GM21526 (cell line): ENCODE data around the gene P3H1.
"Not testable (repeated sequence)": the region's sequence is repeated elsewhere in the genome, so short reads cannot be mapped to it uniquely, and the experiment has no call there.

Source experiments
- ATAC-seq: cut with Tn5 transposase; IDR thresholded peaks from one replicate; pipeline ENCODE4 v1.9.1; 2021; ENCODE audit warnings: moderate library complexity; ENCODE audit not compliant: unreplicated experiment, low FRiP score

P3H1 gene, protein sequence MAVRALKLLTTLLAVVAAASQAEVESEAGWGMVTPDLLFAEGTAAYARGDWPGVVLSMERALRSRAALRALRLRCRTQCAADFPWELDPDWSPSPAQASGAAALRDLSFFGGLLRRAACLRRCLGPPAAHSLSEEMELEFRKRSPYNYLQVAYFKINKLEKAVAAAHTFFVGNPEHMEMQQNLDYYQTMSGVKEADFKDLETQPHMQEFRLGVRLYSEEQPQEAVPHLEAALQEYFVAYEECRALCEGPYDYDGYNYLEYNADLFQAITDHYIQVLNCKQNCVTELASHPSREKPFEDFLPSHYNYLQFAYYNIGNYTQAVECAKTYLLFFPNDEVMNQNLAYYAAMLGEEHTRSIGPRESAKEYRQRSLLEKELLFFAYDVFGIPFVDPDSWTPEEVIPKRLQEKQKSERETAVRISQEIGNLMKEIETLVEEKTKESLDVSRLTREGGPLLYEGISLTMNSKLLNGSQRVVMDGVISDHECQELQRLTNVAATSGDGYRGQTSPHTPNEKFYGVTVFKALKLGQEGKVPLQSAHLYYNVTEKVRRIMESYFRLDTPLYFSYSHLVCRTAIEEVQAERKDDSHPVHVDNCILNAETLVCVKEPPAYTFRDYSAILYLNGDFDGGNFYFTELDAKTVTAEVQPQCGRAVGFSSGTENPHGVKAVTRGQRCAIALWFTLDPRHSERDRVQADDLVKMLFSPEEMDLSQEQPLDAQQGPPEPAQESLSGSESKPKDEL

DNA sequence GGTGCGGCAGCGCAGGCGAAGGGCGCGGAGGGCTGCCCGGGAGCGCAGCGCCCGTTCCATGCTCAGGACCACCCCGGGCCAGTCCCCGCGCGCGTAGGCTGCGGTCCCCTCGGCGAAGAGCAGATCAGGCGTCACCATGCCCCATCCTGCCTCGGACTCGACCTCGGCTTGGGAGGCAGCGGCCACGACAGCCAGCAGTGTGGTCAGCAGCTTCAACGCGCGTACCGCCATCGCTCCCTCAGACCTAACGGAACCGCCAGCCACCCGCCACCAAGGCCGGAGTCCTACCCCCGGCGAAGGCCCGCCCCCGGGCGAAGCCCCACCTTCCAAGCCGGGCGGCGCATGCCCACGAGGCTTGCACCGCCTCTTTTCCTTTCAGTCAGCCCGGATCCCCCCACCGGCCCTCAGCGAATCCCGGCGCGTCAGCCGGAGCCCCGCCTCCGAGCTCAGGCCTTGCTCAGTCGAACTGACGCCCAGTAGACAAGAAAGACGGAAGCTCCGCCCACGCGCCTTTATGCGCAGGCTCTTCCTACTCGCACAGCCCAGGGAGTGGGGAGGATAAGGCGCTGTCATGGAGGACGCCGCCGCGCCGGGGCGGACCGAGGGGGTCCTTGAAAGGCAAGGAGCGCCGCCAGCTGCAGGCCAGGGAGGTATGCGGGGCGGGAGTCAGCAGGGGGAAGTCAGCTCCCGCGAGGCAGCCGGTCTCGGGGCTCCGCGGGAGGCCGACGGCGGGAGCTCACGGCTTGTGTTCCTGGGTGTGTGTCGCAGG is at the start of gene P3H1, which contains the start of gene C1orf50:
Gene P3H1, minus strand, starts transcription at position 288 of the 769 bp plus-strand sequence. Its CDS starts 57 bp downstream, at position 231.
Gene C1orf50, plus strand, starts transcription at position 509 of the 769 bp plus-strand sequence. Its CDS starts 63 bp downstream, at position 572.
- peak; percentile 82 for ATAC-seq

DNA sequence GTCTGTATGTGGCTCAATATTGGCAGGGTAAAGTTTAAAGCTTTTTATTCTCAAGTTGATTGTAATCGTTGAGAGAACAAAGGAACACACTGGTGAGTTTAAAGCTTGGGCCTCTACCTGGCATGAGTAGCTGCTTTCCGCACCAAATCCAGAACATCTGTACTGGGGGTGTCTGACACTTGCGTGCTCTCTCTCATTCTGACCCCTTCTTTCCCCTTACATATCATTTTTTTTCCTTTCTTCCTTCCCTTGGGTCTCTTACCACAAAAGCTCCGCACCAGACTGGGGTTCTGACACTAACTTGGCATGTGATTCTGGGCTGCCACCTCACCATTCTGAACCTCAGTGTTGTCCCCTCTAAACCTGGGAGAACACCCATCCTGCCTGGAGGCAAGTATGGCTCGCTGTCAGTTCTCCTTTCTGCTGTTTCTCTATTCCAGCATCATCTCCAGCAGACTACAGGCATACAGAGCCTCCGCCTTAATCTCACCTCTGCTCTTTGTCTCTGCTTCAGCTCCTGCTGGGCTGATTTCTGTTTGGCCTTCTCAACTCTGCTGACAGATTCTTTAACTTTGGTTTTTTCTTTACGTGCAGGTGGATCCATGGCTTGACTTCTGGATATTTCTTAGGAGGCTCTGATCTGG is 49.2 kb upstream of the P3H1 start:
- peak; percentile 14 for ATAC-seq

GRCh38 chr1:42814815-42815214 is 48.0 kb upstream of the P3H1 start:
- not testable (repeated sequence) for ATAC-seq

- no peak for ATAC-seq
Measured at GRCh38 chr1:42807056-42807668, 40.3 kb upstream of the P3H1 start.

- ATAC-seq, result no peak
Measured at GRCh38 chr1:42806593-42806992, 39.8 kb upstream of the P3H1 start.

DNA sequence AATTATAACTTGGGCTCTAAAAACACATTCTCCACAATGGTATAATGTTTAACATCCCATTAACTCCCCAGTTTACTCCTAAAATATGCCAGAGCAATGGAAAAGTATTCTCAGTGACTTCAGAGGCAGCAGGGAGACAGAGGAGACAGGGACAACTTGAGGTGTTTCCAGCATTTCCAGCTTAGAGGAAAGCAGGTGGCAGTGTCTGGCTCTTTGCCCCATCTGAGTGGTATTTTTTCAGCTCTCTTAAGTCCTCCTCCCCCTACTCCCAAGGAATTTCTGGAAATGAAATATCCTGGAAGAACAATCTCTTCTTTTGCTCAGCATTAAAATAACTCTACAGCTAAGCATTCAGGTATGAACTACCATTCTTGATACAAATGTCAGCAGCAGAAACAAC is 39.3 kb upstream of the P3H1 start:
- no peak for ATAC-seq

DNA sequence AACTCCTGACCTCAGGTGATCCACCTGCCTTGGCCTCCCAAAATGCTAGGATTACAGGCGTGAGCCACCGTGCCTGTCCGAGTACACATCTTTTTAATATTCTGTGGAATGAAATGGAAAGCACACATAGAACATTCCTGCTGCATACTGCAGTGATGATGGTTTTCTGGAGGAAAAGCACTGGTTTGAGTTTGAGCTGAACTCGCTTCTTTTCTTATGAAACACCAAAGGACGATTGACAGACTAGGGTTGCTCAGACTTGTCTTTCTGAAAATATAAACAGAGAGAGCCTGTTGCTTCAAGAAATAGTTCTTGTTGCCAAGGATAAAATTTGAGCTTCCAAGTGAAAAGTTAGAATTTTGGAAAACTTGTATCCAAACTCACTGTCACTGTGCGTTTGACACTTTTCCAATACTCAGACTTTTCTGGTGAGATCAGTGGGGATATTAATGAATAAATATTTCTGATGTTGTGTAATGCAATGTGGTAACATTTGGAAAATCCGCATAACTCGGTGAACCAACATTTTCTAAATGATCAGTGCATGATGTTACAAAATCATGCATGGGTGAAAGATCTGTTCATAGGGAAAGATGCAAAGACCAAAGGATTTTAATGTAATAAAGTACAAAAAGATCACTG is 35.1 kb upstream of the P3H1 start:
- no peak for ATAC-seq

GRCh38 chr1:42797979-42798378 is 31.2 kb upstream of the P3H1 start:
- ATAC-seq, result no peak

GRCh38 chr1:42797414-42797813 is 30.6 kb upstream of the P3H1 start:
- no peak for ATAC-seq

- ATAC-seq, result no peak
Measured at GRCh38 chr1:42793824-42794223, 27.0 kb upstream of the P3H1 start.

DNA sequence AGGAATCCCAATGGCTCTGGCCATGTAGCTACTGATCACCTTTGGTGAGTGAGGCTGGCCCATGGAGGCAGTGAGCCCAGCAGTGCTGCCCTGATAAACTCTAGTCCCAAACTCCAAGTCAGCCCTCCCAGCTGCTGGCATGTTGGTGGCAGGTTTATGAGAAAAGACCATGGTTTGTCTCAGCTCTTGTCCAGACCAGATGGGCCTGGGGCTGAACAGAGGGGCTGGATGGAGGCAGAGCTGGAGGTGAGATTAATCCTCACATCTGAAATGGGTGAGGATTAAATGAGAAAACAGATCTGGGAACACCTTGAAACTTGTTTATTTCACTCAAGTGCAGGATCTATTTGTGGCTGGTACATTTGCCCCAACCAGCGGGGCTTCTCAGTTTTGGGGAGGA is 21.2 kb upstream of the P3H1 start:
- ATAC-seq, result no peak

DNA sequence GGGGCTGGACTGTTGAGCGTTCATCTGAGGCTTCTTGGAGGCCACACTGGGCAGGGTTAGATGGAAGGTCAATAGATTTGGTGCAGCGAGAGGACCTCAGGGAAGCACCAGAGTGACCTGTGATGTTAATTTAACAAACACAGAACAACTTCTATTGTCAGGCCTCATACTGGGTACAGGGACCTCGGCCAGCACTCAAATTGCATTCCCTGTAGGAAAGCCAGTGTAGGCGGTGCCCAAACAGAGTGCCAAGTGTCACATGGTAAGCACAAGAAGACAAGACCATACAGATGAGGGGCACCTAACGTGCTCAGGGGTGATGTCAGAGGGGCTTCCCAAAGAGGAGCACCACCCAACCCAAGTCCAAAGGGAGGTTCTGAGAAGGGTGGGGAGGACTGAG is 19.3 kb upstream of the P3H1 start:
- ATAC-seq, result no peak

- no peak for ATAC-seq
Measured at GRCh38 chr1:42784946-42785693, 18.3 kb upstream of the P3H1 start, which contains the start of gene TMEM269. TSS of gene TMEM269 (plus strand) at chr1:42784991. CDS start at chr1:42789894, 4,903 bp downstream.

DNA sequence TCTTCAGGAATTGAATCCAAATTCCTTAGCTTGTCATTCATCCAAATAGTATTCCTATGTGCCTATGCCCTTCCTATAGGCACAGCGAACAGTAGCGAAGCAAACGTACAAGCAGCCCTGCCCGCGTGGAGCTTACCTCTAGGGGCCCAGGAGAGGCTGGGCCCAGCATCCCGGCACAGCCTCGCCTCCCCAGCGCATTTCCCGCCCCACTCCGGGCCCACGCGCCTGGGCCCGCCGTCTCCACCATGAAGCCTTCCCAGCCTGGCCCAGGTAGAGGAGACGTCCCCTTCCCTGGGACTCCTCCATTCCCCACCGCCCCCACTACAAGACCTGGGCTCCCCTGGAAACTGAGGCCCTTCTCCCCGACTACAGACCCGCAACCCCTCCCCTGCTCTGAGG is 17.7 kb upstream of the P3H1 start:
- ATAC-seq, result no peak

GRCh38 chr1:42783092-42783491 is 16.3 kb upstream of the P3H1 start:
- ATAC-seq, result no peak

DNA sequence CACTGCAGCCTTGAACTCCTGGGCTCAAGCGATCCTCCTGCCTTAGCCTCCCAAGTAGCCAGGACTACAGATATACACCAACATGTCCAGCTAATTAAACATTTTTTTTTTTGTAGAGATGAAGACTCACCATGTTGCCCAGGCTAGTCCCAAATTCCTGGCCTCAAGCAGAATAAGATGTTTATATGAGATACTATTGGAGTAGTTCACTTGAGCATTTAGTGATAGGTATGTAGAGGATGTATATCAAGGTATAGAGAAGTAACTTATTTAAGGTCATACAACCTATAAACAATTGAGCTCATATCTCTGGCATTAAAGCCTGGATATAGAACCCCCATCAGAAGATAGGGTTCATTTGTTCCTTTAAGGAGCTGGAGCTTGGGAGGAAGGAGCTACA is 13.3 kb upstream of the P3H1 start:
- no peak for ATAC-seq

GRCh38 chr1:42779725-42780124 is 12.9 kb upstream of the P3H1 start:
- ATAC-seq, result no peak

GRCh38 chr1:42777852-42778251 is 11.0 kb upstream of the P3H1 start:
- ATAC-seq, result no peak

- ATAC-seq, result no peak
Measured at GRCh38 chr1:42776502-42776901, 9.7 kb upstream of the P3H1 start.
